Duodenal mucosa (tissue), 2 donors: ENCODE measurements around the gene CD247.

Source experiments
- H3K27ac ChIP-seq: one replicate; pipeline ENCODE4 v1.7.0; 2013; ENCODE audit warnings: low read depth, low read length
- H3K27me3 ChIP-seq, 2 donors: one replicate each; pipeline ENCODE4 v1.7.0; 2013; ENCODE audit warnings: low read length in 2 of 2, control low read depth in 1 of 2; ENCODE audit not compliant: insufficient read depth in 2 of 2, control insufficient read depth in 1 of 2
- H3K36me3 ChIP-seq, 2 donors: one replicate each; pipeline ENCODE4 v1.7.0; 2013; ENCODE audit warnings: low read length in 2 of 2, control low read depth in 1 of 2; ENCODE audit not compliant: insufficient read depth in 2 of 2, control insufficient read depth in 1 of 2
- H3K4me1 ChIP-seq, 2 donors: one replicate each; pipeline ENCODE4 v1.7.0; 2013; ENCODE audit warnings: low read length in 2 of 2, control low read depth in 1 of 2; ENCODE audit not compliant: insufficient read depth in 2 of 2, control insufficient read depth in 1 of 2
- H3K4me3 ChIP-seq, 2 donors: one replicate each; pipeline ENCODE4 v1.7.0; 2013; ENCODE audit warnings: low read length in 2 of 2, low read depth in 1 of 2
- H3K9ac ChIP-seq, 2 donors: one replicate each; pipeline ENCODE4 v1.7.0; 2013; ENCODE audit warnings: low read length in 2 of 2, low read depth in 1 of 2
- H3K9me3 ChIP-seq, 2 donors: one replicate each; pipeline ENCODE4 v1.7.0; 2013; ENCODE audit warnings: low read length in 2 of 2, control low read depth in 1 of 2; ENCODE audit not compliant: control insufficient read depth in 1 of 2

Gene CD247

DNA sequence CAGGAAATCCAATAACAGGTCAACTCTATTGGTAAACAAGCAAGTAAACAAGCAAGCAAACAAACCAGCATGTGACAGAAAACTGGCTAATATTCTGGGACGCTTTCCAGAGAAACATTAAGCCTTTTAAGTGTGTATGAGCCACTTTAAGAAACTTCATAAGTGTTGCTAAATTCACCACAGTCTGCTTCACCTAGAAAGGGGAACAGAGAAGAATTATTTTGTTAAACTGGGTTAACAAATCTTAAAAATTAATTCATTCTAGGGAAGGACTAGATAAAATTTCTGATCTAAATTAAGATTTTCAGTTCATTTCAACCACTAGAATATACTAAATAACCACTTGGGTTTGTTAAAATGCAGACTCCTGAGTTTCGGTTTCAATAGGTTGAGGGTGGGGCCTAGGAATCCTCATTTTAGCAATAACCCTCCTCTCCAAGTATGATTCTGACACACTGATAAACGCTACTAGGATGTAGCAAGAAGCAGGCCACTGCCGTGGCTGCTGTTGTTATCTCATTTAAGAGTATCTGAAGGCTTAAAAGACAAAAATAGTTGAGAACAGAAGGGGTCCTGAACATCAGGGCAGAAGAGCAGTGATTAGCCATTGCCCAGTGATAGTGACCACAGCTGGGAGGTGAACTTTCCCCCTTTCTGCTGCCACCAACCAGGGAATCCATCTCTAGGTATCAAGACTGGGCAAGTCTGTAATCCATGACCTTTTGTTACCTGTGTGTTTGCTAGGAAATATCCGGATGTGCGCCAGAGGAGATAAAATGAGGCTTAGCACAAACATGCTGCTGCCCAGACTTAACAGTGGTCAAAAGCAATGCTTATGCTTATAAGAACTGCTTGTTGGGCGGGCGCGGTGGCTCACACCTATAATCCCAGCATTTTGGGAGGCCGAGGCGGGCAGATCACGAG, 24.0 kb upstream of the CD247 start:
- no peaks in the 10 kb centered on the region for H3K9me3 ChIP-seq
- no peak overlapping the region for H3K9ac ChIP-seq
- no peak overlapping the region for H3K27ac ChIP-seq

DNA sequence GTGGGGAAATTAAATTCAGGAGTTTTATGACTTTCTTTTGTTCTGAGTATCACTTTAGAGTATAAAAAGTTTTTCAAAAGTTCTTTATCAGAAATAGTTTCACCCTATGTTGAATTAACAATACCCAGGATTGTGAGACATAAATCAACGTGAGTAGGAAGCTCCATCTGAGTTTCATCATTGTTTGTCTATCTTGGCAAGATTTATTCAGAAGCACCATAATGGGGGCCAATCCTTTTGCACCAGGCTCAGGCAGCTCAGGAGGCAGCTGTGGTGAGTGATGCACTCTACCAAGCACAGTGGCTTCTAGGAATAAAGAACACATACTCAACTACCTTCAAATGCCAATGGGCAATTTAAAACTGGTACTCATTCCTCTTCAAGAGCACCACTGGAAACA, 23.3 kb upstream of the CD247 start:
- Histone ChIP-seq H3K4me3 (no peak overlapping the region), H3K4me1 (peaks cover 10 to 26% of the 10 kb centered on the region in 2 donors), H3K36me3 (peaks cover 9 to 21% of the 10 kb centered on the region in 2 donors), H3K27ac (no peak overlapping the region), H3K27me3 (no peaks in the 10 kb centered on the region), H3K9me3 (no peaks in the 10 kb centered on the region), H3K9ac (no peak overlapping the region)

More for the DNA sequence above, 24.0 kb upstream of the CD247 start:
- Histone ChIP-seq H3K36me3 (peaks cover 9 to 28% of the 10 kb centered on the region in 2 donors), H3K27me3 (no peaks in the 10 kb centered on the region), H3K4me1 (peaks cover 10 to 26% of the 10 kb centered on the region in 2 donors), H3K4me3 (no peak overlapping the region)

DNA sequence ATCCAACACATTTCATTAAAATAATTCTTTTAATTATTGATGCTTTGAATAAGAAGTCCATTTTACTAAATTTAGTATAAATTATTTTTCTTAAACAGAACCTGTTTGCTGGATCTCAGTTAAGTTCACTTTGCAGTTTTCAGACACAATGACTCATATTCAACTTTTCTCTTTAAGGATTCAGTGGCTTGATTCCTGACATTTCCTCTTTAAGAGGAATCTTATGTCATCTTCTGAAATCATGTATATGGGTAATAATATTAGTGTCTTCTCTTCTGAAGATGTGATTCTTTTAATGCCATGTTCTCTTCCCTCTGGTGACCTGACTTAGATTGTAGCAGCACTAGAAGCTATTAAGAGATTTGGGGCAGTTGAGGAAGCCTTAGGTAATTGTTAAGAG, 22.7 kb upstream of the CD247 start:
- H3K9me3 ChIP-seq = no peaks in the 10 kb centered on the region
- H3K4me3 ChIP-seq = no peak overlapping the region
- H3K36me3 ChIP-seq = peaks cover 7 to 18% of the 10 kb centered on the region in 2 donors
- H3K27me3 ChIP-seq = no peaks in the 10 kb centered on the region
- H3K4me1 ChIP-seq = peaks cover 10 to 26% of the 10 kb centered on the region in 2 donors
- no peak overlapping the region for H3K9ac ChIP-seq
- H3K27ac ChIP-seq = no peak overlapping the region

DNA sequence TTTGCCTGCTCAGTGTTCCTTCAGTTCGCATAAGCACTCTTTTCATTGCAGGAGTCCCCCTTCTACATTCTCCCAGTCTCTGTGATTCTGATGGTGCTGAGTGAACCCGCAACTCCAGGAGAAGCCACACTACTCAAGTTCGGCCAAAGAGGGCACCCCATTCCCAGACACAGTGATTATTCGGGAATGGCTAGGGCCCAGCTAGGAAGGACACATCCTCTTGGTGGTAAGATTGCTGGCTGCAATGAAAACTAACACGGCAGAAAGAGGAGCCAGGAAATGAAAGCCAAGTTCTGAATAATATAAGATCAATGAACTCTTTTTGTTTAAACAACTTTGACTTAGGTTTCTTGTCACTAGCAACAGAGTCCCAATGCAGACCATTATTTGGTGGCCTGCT, 20.3 kb upstream of the CD247 start:
- Histone ChIP-seq H3K36me3 (no peaks in the 10 kb centered on the region), H3K9me3 (no peaks in the 10 kb centered on the region), H3K4me1 (peaks cover under 1 to 15% of the 10 kb centered on the region in 2 donors), H3K27ac (no peak overlapping the region), H3K9ac (no peak overlapping the region), H3K4me3 (no peak overlapping the region), H3K27me3 (no peaks in the 10 kb centered on the region)

DNA sequence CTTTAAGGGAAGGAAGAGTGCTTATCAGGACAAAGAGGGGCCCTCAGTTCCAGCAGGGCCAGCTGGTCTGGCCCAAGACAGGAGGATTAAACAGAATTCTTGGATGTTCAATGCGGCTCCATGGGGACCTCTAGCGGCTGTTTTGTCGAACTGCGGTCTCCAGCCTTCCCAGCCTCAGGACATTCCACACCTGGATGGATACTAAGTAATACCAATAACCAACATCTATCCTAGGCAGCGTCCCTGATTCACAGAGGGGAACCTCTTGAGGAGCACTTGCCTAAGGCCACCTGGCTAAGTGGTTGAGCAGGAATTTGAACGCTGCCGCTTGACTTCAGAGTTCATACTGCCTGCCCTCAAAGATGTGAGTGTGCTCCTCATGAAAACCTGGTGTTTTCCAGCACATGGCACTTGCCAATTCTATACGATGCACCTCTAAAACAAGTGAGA, 15.5 kb upstream of the CD247 start:
- no peaks in the 10 kb centered on the region for H3K27me3 ChIP-seq
- H3K4me3 ChIP-seq = no peak overlapping the region
- H3K9me3 ChIP-seq = no peaks in the 10 kb centered on the region
- no peak overlapping the region for H3K27ac ChIP-seq
- H3K36me3 ChIP-seq = no peaks in the 10 kb centered on the region
- peaks cover 10 to 13% of the 10 kb centered on the region in 2 donors for H3K4me1 ChIP-seq
- no peak overlapping the region for H3K9ac ChIP-seq

DNA sequence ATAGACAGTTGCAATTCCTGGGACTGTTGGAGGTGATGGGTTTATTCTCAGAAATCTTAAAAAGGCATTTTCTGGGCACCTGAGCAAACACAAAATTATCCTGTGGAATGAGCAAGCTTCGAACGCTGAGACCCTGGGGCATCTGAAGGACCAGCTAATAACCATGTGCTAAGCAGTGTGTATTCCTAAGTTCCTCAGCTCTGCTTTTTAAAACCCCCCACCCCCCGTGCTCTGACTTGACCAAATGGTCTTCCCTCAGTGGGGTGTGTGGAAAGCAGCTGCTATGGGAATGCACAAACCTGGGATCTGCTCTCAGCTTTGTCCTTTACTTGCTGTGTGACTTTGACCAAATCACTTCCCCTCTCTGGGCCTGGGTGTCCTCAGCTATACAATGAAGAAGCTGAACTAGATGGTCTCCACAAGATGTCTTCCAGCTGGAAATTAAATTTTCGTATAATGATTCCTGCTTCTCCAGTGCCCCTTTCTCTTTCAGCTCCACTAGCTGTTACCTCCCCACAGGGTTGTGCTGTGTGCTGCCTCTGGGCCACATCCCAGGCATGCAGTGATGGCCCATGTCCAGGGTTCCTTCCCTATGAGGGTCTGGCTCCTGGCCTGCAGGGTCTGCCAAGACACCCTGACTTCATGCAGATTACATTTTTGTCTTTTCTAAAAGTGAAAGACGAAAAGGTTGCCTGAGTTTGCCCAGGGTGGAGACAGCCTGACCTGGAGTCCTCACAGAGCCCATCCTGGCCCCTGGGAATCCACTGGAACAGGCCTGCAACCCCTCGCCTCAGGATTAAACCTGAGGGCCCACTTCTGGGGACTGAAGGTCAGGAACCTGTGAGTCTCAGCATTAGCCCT, 14.9 kb upstream of the CD247 start:
- Histone ChIP-seq H3K27me3 (no peaks in the 10 kb centered on the region), H3K36me3 (no peaks in the 10 kb centered on the region), H3K4me3 (no peak overlapping the region), H3K9ac (no peak overlapping the region), H3K4me1 (peaks cover 10 to 18% of the 10 kb centered on the region in 2 donors), H3K9me3 (no peaks in the 10 kb centered on the region), H3K27ac (no peak overlapping the region)

DNA sequence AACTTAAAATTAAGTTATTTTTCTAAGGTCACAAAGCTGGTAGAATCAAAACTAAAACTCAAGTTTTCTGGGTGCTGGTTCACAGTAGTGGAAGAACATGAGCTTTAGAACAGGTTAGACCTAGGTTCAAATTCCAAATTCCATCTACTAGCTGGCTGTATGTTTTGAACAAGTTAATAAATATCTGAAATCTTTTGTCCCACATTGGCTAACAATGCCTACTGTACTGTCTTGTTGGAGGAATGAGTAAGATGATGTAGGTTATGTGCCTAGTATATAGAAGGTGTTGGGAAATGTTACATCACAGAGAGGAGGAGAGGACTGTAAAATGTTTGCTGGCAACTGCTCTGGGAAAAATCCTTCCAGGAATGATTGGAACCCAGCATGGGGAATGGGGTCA, 14.0 kb upstream of the CD247 start:
- Histone ChIP-seq H3K36me3 (no peaks in the 10 kb centered on the region), H3K4me3 (no peak overlapping the region), H3K9me3 (no peaks in the 10 kb centered on the region), H3K27ac (no peak overlapping the region), H3K27me3 (no peaks in the 10 kb centered on the region), H3K9ac (no peak overlapping the region), H3K4me1 (peaks cover 13 to 23% of the 10 kb centered on the region in 2 donors)

DNA sequence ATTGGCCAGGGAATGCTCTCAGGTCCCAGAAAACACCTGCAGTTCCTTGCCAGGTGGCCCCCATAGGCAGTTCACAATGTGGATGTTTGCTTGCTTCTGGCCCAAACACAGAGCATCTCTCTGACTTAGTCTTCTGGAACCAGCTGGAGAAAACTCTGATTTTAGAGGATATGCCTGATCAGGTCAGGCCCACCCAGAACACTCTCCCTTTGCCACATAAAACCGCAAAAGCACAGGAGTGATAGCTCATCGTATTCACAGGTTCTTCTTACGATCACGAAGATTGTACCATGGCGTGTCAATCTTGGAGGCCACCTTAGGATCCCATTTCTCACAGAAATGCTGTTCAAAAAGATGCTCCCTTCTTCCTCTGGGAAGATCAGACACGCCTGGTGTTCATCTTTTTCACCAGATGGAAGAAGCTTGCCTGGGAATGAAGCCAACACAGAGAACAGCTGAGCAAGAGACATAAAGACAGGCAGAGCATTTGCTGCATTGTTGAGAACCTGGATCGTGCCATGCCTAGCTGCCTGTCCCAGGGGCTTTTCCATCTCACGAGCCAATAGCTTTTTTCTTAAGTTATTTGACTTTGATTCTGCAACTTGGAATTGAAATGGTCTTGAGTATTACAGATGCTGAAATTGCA, 11.6 kb upstream of the CD247 start:
- Histone ChIP-seq H3K36me3 (no peaks in the 10 kb centered on the region), H3K9ac (no peak overlapping the region), H3K27me3 (no peaks in the 10 kb centered on the region), H3K4me3 (no peak overlapping the region), H3K27ac (no peak overlapping the region), H3K4me1 (peaks cover 13 to 23% of the 10 kb centered on the region in 2 donors), H3K9me3 (no peaks in the 10 kb centered on the region)

DNA sequence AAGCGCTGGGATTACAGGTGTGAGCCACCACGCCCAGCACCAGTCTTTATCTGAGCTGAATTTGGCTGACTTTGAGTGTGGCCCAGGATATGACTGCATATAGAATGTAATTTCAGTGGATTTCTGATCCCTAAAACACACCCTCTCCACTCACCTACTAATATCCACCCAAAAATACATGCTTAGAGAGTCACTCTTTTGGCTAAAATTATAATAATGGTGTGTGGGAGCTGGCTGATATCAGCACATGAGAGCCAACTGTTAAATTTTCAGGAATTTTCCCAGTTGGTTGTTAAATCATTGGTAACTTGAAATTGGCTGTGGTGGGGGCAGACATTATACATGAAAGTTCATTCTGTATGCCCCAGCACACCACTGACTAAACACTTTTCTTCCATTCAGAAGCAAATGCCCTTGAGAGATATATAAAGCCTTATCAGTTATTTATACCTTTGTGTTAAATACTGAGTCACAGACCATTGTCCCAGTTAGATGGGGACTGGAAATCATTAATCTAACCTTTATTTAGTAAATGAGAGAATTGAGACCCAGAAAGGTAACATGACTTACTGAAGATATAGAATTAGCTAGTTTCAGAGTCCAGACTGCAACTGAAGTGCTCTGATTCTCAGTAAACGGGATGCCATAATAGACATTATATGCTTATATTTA, 9.9 kb upstream of the CD247 start:
- Histone ChIP-seq H3K27ac (no peak overlapping the region), H3K4me3 (no peak overlapping the region), H3K36me3 (no peaks in the 10 kb centered on the region), H3K9ac (no peak overlapping the region), H3K27me3 (no peaks in the 10 kb centered on the region), H3K4me1 (peaks cover 8 to 18% of the 10 kb centered on the region in 2 donors), H3K9me3 (no peaks in the 10 kb centered on the region)
